GM12873 (cell line): Measurements from ENCODE around the gene SLC12A7.

Experiments used
- CTCF ChIP-seq: IDR thresholded peaks from 2 replicates; pipeline ENCODE4 v1.5.1; 2012; ENCODE audit warnings: low read depth, mild to moderate bottlenecking, moderate library complexity, low read length, control low read depth; ENCODE audit not compliant: insufficient read depth; ENCODE audit errors: missing control alignments

SLC12A7 gene

GRCh38 chr5:1017056-1017455, 94.8 kb downstream of the SLC12A7 start:
- TF ChIP-seq CTCF: no peak

- no peak for TF ChIP-seq CTCF
These were observed 95.4 kb downstream of the SLC12A7 start for GRCh38 chr5:1016476-1016875.

GRCh38 chr5:1016036-1016435, 95.8 kb downstream of the SLC12A7 start:
- TF ChIP-seq CTCF: no peak

- no peak for TF ChIP-seq CTCF
These were observed 96.4 kb downstream of the SLC12A7 start for GRCh38 chr5:1015507-1015906.

GRCh38 chr5:1014781-1015221, 97.1 kb downstream of the SLC12A7 start:
- no peak for TF ChIP-seq CTCF

GRCh38 chr5:1014346-1014745, 97.5 kb downstream of the SLC12A7 start:
- no peak for TF ChIP-seq CTCF

- no peak for TF ChIP-seq CTCF
These were observed 97.9 kb downstream of the SLC12A7 start for GRCh38 chr5:1013948-1014301.
